NB4 (cell line): Measurements from ENCODE around the gene TACC3.

Experiments
- POLR2A ChIP-seq: IDR thresholded peaks from 2 replicates; pipeline ENCODE4 v1.6.1; 2011; ENCODE audit warnings: mild to moderate bottlenecking; ENCODE audit not compliant: insufficient read length; ENCODE audit errors: extremely low read depth
- TF ChIP-seq, protein P1 (sequence below): IDR thresholded peaks from one replicate; pipeline ENCODE4 v1.5.1; 2012; ENCODE audit warnings: low read depth, low read length

GRCh38 chr4:1727117-1728031 lies 6.1 kb downstream of the TACC3 start:
- TF ChIP-seq, protein P1, sequence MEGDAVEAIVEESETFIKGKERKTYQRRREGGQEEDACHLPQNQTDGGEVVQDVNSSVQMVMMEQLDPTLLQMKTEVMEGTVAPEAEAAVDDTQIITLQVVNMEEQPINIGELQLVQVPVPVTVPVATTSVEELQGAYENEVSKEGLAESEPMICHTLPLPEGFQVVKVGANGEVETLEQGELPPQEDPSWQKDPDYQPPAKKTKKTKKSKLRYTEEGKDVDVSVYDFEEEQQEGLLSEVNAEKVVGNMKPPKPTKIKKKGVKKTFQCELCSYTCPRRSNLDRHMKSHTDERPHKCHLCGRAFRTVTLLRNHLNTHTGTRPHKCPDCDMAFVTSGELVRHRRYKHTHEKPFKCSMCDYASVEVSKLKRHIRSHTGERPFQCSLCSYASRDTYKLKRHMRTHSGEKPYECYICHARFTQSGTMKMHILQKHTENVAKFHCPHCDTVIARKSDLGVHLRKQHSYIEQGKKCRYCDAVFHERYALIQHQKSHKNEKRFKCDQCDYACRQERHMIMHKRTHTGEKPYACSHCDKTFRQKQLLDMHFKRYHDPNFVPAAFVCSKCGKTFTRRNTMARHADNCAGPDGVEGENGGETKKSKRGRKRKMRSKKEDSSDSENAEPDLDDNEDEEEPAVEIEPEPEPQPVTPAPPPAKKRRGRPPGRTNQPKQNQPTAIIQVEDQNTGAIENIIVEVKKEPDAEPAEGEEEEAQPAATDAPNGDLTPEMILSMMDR = no peak
- TF ChIP-seq POLR2A = no peak
